A204.1 (cell line): ENCODE measurements around the gene FAM234B.
"Not testable (repeated sequence)": the region's sequence is repeated elsewhere in the genome, so short reads cannot be mapped to it uniquely, and the experiment has no call there.

Source experiments
- FAIRE-seq: peaks from 2 replicates; lab custom pipeline; 2012; peaks lifted over from hg19 to GRCh38; lab: Jason Lieb, UNC

Gene FAM234B

DNA sequence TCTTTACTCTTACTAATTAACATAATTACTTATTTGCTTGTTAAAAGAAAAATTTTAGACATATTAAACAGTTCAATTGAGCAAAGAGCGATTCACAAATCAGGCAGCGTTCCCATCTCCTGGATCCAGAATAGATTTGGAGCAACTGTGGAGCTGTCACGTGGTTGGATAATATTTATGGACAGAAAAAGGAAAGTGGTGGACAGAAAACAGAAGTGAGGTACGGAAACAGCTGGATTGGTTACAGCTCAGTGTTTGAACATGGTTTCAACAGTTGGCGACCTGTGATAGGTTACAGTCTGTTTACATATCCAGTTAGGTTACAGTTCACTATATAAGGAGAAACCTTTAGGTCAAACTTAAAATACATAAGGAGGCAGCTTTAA is 19.7 kb upstream of the FAM234B start:
- no peak for FAIRE-seq

DNA sequence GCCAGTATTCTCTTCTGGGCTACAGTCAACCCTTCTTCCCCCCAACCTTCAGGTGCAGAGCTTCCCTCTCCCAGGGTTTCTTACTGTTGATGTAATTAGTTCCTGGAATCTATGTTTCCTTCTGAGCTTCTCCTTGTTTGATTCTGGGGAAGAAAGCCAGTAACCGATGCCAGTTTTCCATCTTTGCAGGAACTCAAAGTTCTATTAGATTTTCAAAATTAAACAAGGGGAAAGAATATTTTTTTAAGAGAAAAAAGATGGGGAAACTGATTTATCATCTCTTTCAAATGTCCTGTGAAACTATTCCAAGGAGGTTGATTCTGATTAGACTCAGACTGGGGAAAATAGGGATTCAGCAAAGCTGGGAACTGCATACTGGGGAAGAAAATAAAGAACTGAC is 17.9 kb upstream of the FAM234B start:
- FAIRE-seq, result no peak

DNA sequence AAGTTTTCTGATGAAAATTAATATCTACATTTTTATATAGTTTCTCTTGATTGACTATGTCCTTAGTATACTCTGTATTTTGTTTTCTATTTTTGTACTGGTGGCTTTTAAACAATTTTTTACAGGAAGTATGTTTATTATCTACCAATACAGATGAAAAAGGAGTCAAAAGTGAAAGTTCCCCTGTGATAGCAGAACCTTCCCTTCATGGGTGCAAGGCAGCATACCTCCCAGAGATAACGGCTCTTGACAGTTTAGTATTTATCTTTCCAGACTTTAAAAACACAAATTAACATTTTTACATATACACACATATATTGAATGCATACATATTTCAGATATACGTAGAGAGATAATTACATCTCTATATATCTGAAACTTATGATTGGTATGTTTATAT is 17.1 kb upstream of the FAM234B start:
- FAIRE-seq, result no peak

DNA sequence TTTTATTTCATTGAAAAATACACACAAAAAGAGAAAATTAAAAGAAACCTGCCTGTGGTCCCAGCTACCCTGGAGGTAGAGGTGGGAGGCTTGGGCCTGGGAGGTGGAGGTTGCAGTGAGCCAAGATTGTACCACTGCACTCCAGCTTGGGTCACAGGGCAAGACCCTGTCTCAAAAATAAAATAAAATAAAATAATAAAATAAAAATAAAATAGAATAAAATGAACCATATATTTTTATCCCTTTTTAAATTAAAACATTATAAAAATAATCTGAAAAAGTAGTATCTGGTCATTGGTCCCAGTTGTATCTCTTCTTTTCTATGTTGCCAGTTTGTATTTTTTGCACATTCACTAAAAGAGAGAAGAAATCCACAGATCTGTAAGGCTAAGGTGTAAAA is 16.7 kb upstream of the FAM234B start:
- FAIRE-seq, result no peak

DNA sequence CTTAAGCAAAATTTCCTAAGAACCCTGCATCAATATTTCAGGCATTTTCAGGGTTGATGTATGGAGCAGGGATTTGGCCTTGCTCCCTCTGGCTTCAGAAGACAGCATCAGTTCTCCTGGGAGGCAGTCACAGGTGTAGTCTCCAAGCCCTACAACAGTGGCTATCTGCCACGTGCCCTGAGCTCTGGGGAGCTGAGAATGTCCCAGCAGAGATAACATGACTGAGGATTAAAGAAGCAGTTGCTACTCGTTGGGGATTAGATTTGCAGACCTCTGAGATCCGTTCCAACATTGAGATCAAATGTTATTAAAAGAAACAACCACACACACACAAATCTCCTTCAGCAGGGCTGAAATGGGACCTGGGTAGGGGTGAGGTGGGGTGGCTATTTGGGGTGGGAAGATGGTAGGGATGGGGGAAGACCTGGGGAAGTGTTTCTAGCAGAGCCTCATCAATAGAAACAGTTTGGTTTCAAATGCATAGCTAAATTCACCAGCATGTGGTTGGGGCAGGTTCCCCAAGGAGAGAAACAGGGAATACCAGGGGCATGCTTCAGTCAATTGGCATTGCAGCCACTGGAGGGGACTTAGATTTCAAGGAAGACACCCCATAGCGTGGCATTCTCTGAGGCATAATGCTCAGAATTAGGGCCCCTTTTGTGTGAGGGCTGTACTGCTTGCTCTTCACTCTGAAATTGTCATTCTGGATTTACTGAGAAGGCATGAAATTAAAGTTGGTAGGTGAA is 15.2 kb upstream of the FAM234B start:
- FAIRE-seq, result no peak

DNA sequence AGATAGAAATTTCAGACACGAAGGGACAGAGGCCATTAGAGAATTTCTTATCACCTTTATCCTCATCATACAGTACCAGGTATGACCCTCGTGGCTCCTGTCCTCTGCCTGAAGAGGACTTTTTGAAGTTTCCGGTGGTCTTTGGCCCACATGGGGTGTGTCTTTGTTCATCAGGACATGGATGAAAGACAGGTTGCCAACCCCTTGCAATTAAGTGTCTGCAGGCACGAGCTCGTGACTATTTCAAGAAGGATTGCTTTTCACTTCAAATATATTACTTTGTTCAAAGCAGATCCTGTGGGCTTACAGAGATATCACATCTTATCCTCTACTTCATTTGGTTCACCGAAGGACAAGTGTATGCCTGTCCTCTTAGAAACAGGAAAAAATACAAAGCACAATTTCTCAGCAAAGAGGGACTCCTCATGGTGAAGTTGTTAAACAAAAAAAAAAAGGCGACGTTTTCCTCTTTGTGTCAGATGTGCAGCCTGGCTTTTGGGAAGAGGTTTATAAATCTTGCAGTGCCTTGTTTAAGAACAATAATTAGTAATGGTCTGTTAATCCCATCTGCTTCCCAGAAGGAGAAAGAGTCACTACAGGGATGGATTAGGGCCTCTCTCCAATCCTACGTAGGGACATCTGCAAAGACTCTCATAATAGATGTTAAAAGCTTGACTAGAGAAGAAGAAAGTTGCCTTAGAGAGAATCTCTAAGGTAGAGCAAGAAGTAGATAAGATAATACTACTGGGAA is 13.5 kb upstream of the FAM234B start:
- no peak for FAIRE-seq

DNA sequence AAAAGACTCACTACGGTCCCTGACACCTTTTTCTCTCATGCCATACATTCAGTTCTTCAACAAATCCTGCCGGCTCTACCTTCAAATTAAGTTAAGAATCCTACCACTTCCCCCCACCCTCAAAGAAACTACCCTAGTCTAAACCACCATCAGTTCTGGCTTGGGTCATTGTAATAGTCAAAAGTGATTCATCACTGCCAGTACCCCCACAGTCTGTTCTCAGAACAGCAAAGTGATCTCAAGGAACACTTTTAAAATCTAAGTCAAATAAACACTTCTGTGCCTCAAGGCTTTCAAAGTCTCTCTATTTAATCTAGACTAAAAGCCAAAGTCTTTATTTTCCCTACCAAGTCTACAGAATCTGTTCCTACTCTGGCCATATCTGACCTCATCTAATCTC is 12.0 kb upstream of the FAM234B start:
- no peak for FAIRE-seq

DNA sequence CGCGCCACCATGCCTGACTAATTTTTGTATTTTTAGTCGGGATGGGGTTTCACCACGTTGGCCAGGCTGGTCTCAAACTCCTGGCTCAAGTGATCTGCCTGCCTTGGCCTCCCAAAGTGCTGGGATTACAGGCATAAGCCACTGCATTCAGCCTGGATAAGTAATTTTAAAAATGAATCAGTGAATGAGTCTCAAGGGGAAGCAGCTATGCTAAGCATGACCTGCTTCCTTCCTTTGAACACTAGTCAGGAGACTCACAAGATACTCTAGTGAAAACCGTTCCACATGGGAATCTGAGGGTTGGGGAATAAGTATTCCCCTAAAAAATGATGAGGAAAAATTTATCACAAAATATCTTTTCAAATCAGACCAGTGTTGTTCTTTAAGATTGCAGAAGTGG is 10.7 kb upstream of the FAM234B start:
- no peak for FAIRE-seq

DNA sequence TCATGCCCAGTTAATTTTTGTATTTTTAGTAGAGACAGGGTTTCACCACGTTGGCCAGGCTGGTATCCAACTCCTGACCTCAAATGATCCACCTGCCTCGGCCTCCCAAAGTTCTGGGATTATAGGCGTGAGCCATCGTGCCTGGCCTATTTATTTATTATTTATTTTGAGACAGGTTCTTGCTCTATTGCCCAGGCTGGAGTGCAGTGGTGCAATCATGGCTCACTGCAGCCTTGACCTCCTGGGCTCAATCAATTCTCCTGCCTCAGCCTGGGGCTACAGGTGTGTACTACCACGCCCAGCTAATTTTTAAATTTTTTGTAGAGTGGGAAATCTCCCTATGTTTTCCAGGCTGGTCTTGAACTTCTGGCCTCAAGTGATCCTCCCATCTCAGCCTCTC is 8.8 kb upstream of the FAM234B start:
- FAIRE-seq, result not testable (repeated sequence)

DNA sequence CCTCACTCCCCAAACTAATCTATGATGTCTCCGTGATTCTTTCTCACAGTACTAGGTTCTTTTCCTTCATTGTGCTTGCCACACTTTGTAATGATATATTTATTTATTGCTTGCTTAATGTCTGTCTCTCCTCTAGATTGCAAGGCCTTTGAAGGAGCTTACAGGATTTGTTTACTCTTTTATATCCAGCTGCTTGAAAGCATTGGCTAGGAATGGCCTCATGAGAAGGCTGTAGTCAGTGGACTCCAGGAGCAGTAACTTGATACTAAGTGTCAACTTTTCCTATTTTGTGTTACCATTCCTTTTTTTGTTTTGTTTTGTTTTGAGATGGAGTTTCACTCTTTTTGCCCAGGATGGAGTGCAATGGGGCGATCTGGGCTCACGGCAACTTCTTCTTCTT is 7.3 kb upstream of the FAM234B start:
- no peak for FAIRE-seq

DNA sequence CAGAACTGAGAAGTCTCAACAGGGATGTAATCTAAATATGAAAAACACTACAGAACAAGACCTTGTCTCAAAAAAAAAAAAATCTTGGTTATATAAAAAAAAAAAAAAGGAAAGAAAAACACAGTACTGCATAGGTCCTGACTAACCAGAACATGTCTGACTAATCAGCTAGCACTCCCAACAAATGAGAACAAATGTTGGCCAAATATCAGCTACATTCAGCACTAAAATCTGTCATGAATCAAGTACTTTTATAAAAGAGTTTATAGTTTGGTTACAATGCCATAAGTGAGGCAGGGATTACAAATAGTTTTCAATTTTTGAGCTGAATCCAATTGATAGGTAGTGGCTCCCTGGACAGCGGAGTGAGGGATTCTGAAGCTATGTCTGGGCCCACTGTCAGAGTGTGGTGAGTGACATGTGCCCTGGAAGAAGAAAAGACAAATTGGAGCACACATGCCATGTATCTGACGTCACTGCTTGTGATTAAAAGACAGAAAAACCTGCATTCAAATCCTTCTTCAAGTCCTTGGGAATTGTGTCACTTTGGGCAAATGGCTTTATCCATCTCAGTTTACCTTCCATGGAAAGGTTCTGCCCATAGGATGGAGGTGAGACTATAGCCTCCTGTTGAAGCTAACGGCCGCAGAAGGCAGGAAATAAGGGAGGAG is 5.6 kb upstream of the FAM234B start:
- FAIRE-seq, result no peak

DNA sequence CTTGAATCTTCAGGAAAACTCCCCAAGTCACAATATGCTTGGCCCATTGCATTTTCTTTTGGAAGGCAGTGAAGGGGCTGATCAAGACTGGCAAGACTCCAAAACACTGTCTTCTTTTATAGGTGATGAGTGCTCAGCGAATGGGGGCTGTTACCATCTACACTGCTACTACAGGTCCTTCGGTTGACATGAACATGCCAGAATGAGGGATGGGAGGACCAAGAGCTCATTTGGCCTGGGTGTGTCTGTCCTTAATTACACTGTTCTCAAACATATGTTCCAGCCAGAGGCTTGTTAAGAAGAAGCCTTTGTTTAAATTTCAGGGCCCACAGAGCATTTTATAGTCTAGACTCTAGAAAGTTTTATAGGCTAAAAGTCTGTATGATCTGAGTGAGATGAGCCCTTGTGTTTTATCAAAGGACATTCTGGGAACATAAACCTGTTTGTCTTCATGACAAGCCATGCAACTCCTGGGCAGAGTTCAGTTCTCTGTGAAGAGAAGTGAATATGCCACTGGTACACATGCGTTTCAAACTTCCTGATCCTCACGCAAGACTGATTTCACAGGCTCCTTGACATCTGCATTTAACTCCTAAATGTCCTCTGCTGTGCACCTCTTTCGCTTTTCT is 4.7 kb upstream of the FAM234B start:
- FAIRE-seq, result no peak

DNA sequence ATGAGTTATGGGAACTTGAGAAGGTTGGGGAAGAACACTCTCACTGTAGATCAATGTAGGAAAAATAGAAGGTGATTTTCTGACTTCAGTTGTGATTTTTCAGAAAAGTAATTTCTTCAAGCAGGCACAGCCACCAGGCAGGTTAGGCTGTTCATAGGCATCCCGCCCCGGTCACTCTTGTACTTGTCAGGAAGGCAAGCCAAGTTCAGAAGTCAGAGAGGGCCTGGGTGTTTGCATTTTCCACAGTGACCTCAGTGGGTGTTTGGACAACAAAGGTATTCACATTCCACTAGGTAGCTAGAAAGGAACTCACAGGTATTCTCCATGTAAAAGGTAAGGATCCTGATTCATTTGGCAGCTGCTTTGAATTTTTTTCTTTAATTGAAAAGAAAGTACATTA is 3.0 kb upstream of the FAM234B start:
- FAIRE-seq, result no peak

DNA sequence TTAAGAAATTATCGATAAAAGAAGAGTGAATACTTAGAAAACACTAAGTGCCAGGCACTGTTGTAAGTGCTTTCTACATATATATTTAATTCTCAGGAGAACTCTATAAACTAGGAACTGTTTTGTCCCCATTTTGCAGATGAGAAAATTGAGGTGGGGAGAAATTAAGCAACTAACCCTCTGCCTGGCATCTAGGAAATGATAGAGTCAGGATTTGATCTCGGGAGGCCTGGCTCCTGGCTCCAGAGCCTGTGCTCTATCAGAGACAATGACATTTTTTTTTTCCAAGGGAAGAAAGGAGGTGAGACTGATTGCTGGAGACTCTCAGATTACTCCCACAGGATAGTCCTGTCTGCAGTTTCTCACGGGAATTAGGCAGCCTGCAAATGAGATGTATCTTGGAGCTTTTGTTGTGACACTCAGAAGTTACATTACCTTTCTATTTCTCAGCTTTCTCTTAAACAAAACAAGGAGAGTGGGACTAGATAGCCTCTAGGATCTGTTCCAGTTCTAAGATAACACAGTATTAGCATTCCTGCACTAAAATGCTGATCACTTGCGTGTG is 1.4 kb upstream of the FAM234B start:
- FAIRE-seq, result no peak

DNA sequence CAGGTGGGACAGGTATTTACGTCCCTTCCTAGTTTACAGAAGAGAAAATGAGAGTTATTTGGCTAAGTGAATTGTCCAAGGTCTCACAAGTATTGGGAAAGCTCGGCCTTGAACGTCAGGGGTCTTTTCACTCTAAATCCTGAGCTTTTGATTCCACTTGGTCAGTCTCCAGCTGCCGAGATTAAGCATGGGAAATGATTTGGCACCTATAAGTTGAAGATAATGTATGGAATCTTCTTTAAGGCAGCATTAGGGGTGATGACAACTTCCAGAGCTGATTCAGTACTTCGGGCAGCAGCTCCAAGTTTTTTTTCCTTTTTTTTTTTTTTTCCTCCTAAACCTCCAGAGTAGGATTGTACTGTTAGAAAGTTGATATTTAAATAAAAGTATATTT is 722 bp downstream of the FAM234B start:
- FAIRE-seq, result no peak

DNA sequence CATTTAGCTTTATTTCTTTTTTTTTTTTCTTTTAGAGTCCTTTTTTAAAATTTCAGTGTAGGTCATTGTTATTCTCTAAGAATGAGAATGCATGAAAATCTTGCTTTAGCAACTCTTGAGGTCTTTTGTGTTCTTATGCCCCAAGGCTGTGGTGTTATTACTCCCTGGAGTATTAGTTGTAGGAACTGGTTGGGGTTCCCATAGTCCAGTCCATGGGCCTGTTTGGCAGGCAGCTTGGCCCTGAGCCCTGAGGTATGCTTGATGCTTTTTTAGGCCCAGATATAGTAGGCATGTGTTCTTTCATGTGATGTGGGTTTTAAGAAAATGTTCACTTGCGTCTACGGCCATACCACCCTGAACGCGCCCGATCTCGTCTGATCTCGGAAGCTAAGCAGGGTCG is 1.6 kb downstream of the FAM234B start:
- FAIRE-seq, result no peak

DNA sequence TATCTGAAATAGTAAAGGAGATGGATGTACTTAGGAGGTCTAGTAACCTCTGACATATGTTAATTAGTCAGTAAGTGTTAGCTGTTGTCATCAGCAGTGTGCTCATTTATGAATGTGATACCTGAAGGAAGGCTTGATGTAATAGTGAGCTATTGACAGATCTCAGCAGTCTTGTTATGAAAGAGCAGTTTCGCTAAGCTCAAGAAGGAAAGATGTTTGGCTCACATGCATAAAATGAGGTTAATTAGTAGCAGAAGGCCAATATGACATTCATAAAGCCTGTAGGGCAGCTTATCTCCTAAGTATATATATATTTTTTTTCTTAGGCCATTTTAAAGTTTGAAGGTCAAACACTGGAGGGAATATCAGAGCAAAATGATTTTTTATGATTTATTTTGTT is 2.8 kb downstream of the FAM234B start:
- FAIRE-seq, result no peak

DNA sequence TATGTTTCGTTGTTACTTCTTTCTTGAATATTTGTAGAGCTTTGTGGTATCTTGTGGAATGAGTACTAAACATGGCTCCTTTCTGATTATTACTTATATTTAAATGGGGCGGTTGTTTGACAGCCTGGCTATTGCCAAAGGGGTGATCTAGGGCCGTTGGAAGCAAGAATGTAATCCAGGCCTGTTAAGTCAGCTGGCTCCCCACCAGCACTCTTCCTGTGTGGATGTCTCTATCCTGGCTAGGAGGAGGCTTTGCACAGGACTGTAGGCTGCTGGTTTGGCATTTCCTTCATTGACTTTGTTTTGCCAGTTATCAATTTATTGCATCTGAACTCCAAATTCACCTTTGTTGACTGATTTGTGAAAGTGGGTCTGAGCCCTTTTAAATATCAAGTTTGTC is 5.6 kb downstream of the FAM234B start:
- FAIRE-seq, result no peak

DNA sequence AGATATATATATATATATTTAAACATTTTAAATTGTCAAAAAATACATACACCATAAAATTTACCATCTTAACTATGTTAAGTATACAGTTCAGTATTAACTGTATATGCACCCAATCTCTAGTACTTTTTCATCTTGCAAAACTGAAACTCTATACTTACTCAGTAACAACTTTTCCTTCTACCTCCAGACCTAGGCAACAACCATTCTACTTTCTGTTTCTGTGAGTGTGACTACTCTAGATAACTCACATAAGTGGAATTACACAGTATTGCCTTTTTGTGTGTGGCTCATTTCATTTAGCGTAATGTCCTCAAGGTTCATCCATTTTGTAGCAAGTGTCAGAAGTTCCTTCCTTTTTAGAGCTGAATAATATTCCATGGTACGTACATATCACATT is 8.2 kb downstream of the FAM234B start:
- FAIRE-seq, result no peak

DNA sequence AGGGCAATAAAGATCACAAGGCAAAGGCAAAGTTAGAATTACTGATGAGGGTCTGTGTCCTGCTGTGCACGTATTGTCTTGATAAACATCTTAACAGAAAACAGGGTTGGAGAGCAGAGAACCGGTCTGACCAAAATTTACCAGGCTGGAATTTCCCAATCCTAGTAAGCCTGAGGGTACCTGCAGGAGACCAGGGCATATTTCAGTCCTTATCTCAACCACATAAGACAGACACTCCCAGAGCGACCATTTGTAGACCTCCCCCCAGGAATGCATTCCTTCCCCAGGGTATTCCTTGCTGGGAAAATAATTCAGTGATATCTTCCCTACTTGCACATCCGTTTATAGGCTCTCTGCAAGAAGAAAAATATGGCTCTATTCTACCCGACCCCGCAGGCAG is 9.4 kb downstream of the FAM234B start:
- not testable (repeated sequence) for FAIRE-seq

DNA sequence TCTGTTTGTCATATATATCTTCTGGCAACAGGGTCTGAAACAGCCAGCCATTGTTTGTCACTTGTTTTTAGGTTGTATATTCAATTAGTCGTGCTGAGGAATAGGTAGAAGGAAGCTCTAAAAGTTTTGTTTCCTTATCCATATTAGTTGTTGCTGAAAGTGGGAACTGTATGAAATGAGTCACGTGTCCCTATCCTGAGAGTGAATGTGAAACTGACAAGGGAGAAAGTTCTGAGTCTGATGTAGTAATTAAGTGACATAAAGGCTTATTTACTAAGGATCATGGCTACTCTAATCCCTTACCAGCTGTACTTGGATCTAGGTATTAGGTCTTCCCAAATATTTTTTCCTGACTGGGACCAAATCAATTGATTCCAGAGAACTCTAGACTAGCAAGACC is 16.4 kb downstream of the FAM234B start:
- no peak for FAIRE-seq

DNA sequence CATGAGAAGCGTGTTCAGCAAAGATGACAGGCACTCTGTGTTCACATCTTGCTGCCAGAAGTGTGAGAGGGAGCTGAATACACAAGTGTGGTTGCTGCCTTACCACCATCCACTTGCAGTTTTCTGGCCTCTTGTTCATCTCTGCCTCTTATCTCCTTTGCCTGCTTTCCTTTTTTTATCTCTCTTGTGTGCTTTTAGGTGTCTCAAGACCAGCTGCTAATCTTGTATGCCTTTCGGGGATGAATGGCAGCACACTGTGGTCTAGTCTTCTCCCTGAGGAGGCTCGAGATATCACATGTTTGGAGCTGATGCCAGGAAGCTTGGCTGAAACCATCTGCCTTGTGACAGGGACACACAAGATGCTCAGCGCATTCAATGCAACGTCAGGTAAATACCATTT is 17.2 kb downstream of the FAM234B start:
- FAIRE-seq, result no peak

DNA sequence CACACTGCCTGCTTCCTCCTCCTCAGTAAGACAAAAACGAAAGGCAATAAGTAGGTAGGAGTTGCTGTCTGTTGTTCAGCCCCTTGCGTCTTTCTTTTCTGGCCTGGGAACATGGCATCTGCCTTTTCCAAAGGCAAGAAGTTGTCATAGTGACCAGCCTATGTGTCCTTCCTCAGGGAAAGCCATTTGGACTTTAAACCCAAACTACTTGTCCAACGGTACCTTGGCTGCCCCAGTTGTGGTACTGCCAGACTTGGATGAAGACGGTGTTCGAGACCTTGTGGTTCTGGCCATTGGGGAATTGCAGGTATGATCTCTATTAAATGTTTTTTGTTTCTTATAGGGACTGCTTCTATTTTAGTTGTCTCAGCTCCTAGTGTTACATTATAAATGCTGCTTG is 18.5 kb downstream of the FAM234B start:
- FAIRE-seq, result no peak
